ENCODE measurements around the gene VPS39.

- TF ChIP-seq EZH2 (IDR thresholded peaks at IDR 0.05): no peak
- TF ChIP-seq, protein P1, sequence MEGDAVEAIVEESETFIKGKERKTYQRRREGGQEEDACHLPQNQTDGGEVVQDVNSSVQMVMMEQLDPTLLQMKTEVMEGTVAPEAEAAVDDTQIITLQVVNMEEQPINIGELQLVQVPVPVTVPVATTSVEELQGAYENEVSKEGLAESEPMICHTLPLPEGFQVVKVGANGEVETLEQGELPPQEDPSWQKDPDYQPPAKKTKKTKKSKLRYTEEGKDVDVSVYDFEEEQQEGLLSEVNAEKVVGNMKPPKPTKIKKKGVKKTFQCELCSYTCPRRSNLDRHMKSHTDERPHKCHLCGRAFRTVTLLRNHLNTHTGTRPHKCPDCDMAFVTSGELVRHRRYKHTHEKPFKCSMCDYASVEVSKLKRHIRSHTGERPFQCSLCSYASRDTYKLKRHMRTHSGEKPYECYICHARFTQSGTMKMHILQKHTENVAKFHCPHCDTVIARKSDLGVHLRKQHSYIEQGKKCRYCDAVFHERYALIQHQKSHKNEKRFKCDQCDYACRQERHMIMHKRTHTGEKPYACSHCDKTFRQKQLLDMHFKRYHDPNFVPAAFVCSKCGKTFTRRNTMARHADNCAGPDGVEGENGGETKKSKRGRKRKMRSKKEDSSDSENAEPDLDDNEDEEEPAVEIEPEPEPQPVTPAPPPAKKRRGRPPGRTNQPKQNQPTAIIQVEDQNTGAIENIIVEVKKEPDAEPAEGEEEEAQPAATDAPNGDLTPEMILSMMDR (IDR thresholded peaks at IDR 0.05): no peak
- TF ChIP-seq EZH2phosphoT487 (IDR thresholded peaks at IDR 0.05): no peak
These were observed 64.7 kb downstream of the VPS39 start for GRCh38 chr15:42143356-42143755.
